K562 (cell line): ENCODE results near the gene TAF12. TPM values are rescaled to one million over a fixed set of nuclear protein-coding genes. Genes with fewer than 3 reads are reported as not detected.

Source experiments
- ATAC-seq: fragments of 200-7000 bp; cut with Tn5 transposase; 3 replicates; pipeline ENCODE4 v1.9.1; 2020; ENCODE audit warnings: moderate library complexity
- BruUV-seq: library from RNA; stranded (reverse); fragments of 400-500 nt; replicated peaks from 2 replicates; lab custom pipeline; 2021; lab: Mats Ljungman, UMichigan
- CTCF ChIA-PET: fragments of 300-600 bp; formaldehyde crosslinking; extraction: SDS; loops from one replicate; lab custom pipeline; 2021; ENCODE audit warnings: low intra/inter-chr PET ratio; lab: Yijun Ruan, JAX
- POLR2A ChIA-PET: fragments of 300-600, 350-650 bp; sonication (Branson Sonifier 250); formaldehyde crosslinking; extraction: SDS; loops from one replicate; lab custom pipeline; 2021; ENCODE audit warnings: antibody characterized with exemption, inconsistent platforms; lab: Yijun Ruan, JAX
- DNase-seq, 4 experiments: peaks; one replicate each; pipeline versions ENCODE4 v3.0.0 to v3.0.0-alpha.2; 2011 to 2018; ENCODE audit warnings: low spot score in 3 of 4, mixed read lengths in 3 of 4; ENCODE audit errors: extremely low read depth in 1 of 4
- FAIRE-seq: peaks from 2 replicates; lab custom pipeline; 2011; peaks lifted over from hg19 to GRCh38; lab: Jason Lieb, UNC
- H2AFZ ChIP-seq: 2 replicates; pipeline ENCODE4 v1.6.0; 2011; ENCODE audit warnings: low read depth, low read length, control low read depth, inconsistent platforms
- H3K27ac ChIP-seq: fragments of 200-600 bp; 3 replicates; pipeline ENCODE4 v1.8.0; 2011; ENCODE audit warnings: low read depth, mild to moderate bottlenecking, control low read depth, inconsistent platforms, low read length, moderate library complexity, mixed read lengths; ENCODE audit errors: extremely low read depth
- H3K27me3 ChIP-seq, 2 experiments: fragments of 300-600 bp in 1 of 2; 2 replicates in 1 of 2; 3 replicates in 1 of 2; pipeline versions ENCODE4 v1.6.0 to v1.8.0; 2011; ENCODE audit warnings: inconsistent platforms in 2 of 2, low read length in 2 of 2, mild to moderate bottlenecking in 1 of 2, mixed read lengths in 1 of 2, moderate library complexity in 1 of 2; ENCODE audit not compliant: control insufficient read depth in 2 of 2, insufficient read depth in 2 of 2
- H3K36me3 ChIP-seq: fragments of 300-600 bp; 3 replicates; pipeline ENCODE4 v1.8.0; 2011; ENCODE audit warnings: mild to moderate bottlenecking, low read length, inconsistent platforms; ENCODE audit not compliant: control insufficient read depth, insufficient read depth
- H3K4me1 ChIP-seq, 2 experiments: fragments of 200-600 bp in 1 of 2; replicated peaks in 1 of 2; 2 replicates in 1 of 2; 3 replicates in 1 of 2; pipeline versions ENCODE4 v1.5.1 to v1.8.0; 2011; ENCODE audit warnings: inconsistent platforms in 2 of 2, low read length in 2 of 2, mild to moderate bottlenecking in 1 of 2, mixed read lengths in 1 of 2, moderate library complexity in 1 of 2; ENCODE audit not compliant: control insufficient read depth in 2 of 2, insufficient read depth in 2 of 2
- H3K4me2 ChIP-seq: 2 replicates; pipeline ENCODE4 v1.6.1; 2011; ENCODE audit warnings: low read length, control low read depth, inconsistent platforms, mixed read lengths; ENCODE audit not compliant: insufficient read depth
- H3K4me3 ChIP-seq: fragments of 200-600 bp; sonication (generic), shearing (Covaris generic); 2 replicates; pipeline ENCODE4 v1.5.1; 2016; ENCODE audit warnings: control low read depth, inconsistent platforms
- H3K79me2 ChIP-seq: fragments of 200-600 bp; 3 replicates; pipeline ENCODE4 v1.8.0; 2011; ENCODE audit warnings: low read length, inconsistent platforms; ENCODE audit not compliant: control insufficient read depth, insufficient read depth
- H3K9ac ChIP-seq, 2 experiments: 2 replicates each; pipeline versions ENCODE4 v1.6.0 to v1.6.1; 2011; ENCODE audit warnings: low read depth in 2 of 2, low read length in 2 of 2, control low read depth in 1 of 2, inconsistent platforms in 1 of 2, mild to moderate bottlenecking in 1 of 2, mixed read lengths in 1 of 2; ENCODE audit not compliant: insufficient read depth in 1 of 2
- H3K9me1 ChIP-seq: one replicate; pipeline ENCODE4 v1.6.0; 2011; ENCODE audit warnings: inconsistent platforms, mild to moderate bottlenecking, low read length, moderate library complexity; ENCODE audit not compliant: control insufficient read depth, insufficient read depth
- H3K9me3 ChIP-seq: replicated peaks from 2 replicates; pipeline ENCODE4 v1.5.1; 2011; ENCODE audit warnings: low read depth, low read length, inconsistent platforms; ENCODE audit not compliant: control insufficient read depth, insufficient read depth
- H4K20me1 ChIP-seq: replicated peaks from 2 replicates; pipeline ENCODE4 v1.6.1; 2011; ENCODE audit warnings: low read length, inconsistent platforms, mixed read lengths; ENCODE audit not compliant: control insufficient read depth, insufficient read depth
- CCAR2 ChIP-seq: fragments of 200-400 bp; formaldehyde crosslinking; IDR thresholded peaks from 2 replicates; pipeline ENCODE4 v1.6.1; 2017; ENCODE audit warnings: mild to moderate bottlenecking, low read depth, low read length
- HNRNPUL1 ChIP-seq: fragments of 200-400 bp; formaldehyde crosslinking; IDR thresholded peaks from 2 replicates; pipeline ENCODE4 v1.6.1; 2017; ENCODE audit warnings: low read length
- NR2C2 ChIP-seq, 2 experiments: fragments of 200-800 bp in 1 of 2; sonication (Bioruptor generic) in 1 of 2; sonication (generic) in 1 of 2; formaldehyde crosslinking in 1 of 2; IDR thresholded peaks; 2 replicates each; pipeline versions ENCODE4 v1.6.1 to v1.8.0; 2016 to 2022; ENCODE audit warnings: mild to moderate bottlenecking in 1 of 2, missing compliant biosample characterization in 1 of 2, missing genetic modification characterization in 1 of 2, missing genetic modification reagents in 1 of 2
- POLR2B ChIP-seq: fragments of 450-650 bp; IDR thresholded peaks from 2 replicates; pipeline ENCODE4 v1.6.1; 2018; ENCODE audit warnings: low read depth; ENCODE audit not compliant: partially characterized antibody
- RBFOX2 ChIP-seq: fragments of 200-400 bp; formaldehyde crosslinking; IDR thresholded peaks from 2 replicates; pipeline ENCODE4 v1.6.1; 2017; ENCODE audit warnings: low read depth, mild to moderate bottlenecking, low read length, moderate library complexity
- RBM39 ChIP-seq: fragments of 200-400 bp; formaldehyde crosslinking; optimal IDR thresholded peaks from 2 replicates; pipeline ENCODE3; 2018; ENCODE audit warnings: low read depth, low read length
- SUPT5H ChIP-seq: fragments of 450-650 bp; IDR thresholded peaks from 2 replicates; pipeline ENCODE4 v1.6.1; 2016
- ZBED1 ChIP-seq: IDR thresholded peaks from 2 replicates; pipeline ENCODE4 v1.6.1; 2014
- ZNF253 ChIP-seq: fragments of 250-450 bp; sonication (Bioruptor Pico); conservative IDR thresholded peaks from 2 replicates; pipeline ENCODE4 v1.6.1; 2021; ENCODE audit warnings: mild to moderate bottlenecking
- WGBS: fragments of 100-300 bp; shearing (Covaris generic); methylation state at CpG from one replicate; pipeline ENCODE4 v1.1.6; 2016; ENCODE audit warnings: low coverage, mixed read lengths; ENCODE audit not compliant: insufficient coverage; ENCODE audit errors: missing lambda C conversion rate; 5-methylcytosine and 5-hydroxymethylcytosine counted together
- in situ Hi-C: fragments of 300-500 bp; cut with MboI; formaldehyde crosslinking; loops from 4 replicates; pipeline ENCODE4 v1.15.0; 2018; ENCODE audit warnings: inconsistent platforms, mixed read lengths
- intact Hi-C: fragments of 100-400 bp; cut with micrococcal nuclease; formaldehyde crosslinking; loops from 2 replicates; pipeline ENCODE4 v1.14.2; 2022
- polyA plus RNA-seq, 8 experiments: library from polyadenylated mRNA; depleted of rRNA in 4 of 8; stranded (reverse) in 5 of 8; unstranded in 3 of 8; fragments of >200 nt; fragmentation: Nextera tagmentation in 2 of 8; fragmentation: Illumina TruSeq in 1 of 8; extraction: Ambion mirVana in 2 of 8; extraction: Trizol in 1 of 8; gene quantifications; 2 replicates each; pipeline versions ENCODE4 v1.2.1 to v1.2.3, GENCODE V29; 2011 to 2014; ENCODE audit warnings: inconsistent platforms in 1 of 8, missing spikeins in 1 of 8
- total RNA-seq, 7 experiments: library from RNA; depleted of rRNA in 6 of 7; stranded (reverse); fragments of >200 nt in 6 of 7; fragmentation: Illumina TruSeq in 2 of 7; extraction: Trizol in 2 of 7; gene quantifications; 2 replicates each; pipeline versions ENCODE4 v1.2.1 to v1.2.3, GENCODE V29; 2011 to 2021; ENCODE audit warnings: low replicate concordance in 1 of 7
- TF ChIP-seq, protein P1 (sequence below), 2 experiments: IDR thresholded peaks; 2 replicates each; pipeline ENCODE4 v1.6.1; 2011; ENCODE audit warnings: borderline replicate concordance in 1 of 2, control low read depth in 1 of 2, low read depth in 1 of 2, low read length in 1 of 2, mild to moderate bottlenecking in 1 of 2, mixed read lengths in 1 of 2, moderate library complexity in 1 of 2; ENCODE audit not compliant: insufficient read depth in 1 of 2, insufficient read length in 1 of 2, poor library complexity in 1 of 2, severe bottlenecking in 1 of 2; ENCODE audit errors: extremely low read depth in 1 of 2

The TAF12 gene
- total and polyA plus RNA-seq, 9 of the 15 experiments (the other 6 are each of a cell fraction or from before 2014, with no cell fraction given): 31.6 to 89.0 (median 50.5) TPM

DNA sequence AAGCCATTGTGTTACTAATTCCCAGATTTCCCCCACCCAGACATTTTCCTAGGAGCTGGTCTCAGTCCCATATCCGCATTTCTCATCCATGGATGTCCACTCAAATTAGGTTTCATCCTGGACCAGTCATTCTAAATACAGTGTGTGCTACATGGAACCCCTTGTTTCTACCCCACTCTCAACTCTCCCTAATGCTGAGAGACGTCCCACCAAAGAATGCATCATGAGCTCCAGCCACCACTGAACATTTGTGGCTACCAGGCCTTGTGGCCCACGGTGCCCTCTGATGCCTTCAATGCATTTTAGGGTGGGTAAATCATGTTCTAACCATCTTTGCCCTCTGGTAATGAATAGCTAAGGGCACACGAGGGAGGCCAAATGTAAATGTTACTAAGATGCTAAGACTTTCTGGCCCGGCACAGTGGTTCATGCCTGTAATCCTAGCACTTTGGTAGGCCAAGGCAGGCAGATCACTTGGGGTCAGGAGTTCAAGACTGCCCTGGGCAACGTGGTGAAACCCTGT lies 64.1 kb downstream of the TAF12 start:
- ChIA-PET POLR2A (interaction anchor here (0.6 to 7.5 kb wide), 22 partner anchors 8 to 318 kb away, joined by 3 to 201 read pairs (median 7); partner anchors contain the start of genes PHACTR4, RCC1, RNU11 and TRNAU1AP), CTCF (no interaction called here)
- Histone ChIP-seq H2AFZ (no peak overlapping the region), H3K4me1 (peaks cover 18 to 24% of the 10 kb centered on the region in 2 experiments; a peak in 4 of 5 replicates), H3K36me3 (peaks cover 58% of the 10 kb centered on the region), H3K27ac (peak overlapping the region; percentile 77; the same call in 2 of the 3 replicates), H4K20me1 (peaks cover 33% of the 10 kb centered on the region), H3K9me3 (no peaks in the 10 kb centered on the region), H3K79me2 (peaks cover 42% of the 10 kb centered on the region), H3K9me1 (peaks cover 11% of the 10 kb centered on the region), H3K4me3 (peak overlapping the region; percentile 81; the same call in 1 of the 2 replicates), H3K9ac (peak overlapping the region; percentile 59 to 83; a peak in 2 of 4 replicates), H3K4me2 (peak overlapping the region; percentile 9; the same call in 1 of the 2 replicates)
- intact Hi-C loops (no loop called here), in situ Hi-C loops (no loop called here)
- no TSS peak for BruUV-seq
- FAIRE-seq (no peak), ATAC-seq (no peak)
- 0 out of 2 replicates have a peak, but pooled peaks have one; percentile 39 for TF ChIP-seq ZNF253
- TF ChIP-seq NR2C2 (CRISPR knock-in tag; IDR thresholded peaks at IDR 0.05): no peak
- TF ChIP-seq NR2C2 (tag; IDR thresholded peaks at IDR 0.05): no peak
- peak; percentile 16 for TF ChIP-seq POLR2B
- TF ChIP-seq, protein P1, sequence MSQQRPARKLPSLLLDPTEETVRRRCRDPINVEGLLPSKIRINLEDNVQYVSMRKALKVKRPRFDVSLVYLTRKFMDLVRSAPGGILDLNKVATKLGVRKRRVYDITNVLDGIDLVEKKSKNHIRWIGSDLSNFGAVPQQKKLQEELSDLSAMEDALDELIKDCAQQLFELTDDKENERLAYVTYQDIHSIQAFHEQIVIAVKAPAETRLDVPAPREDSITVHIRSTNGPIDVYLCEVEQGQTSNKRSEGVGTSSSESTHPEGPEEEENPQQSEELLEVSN (IDR thresholded peaks at IDR 0.05; ENCODE audit: borderline replicate concordance in 1 of 2, extremely low read depth in 1 of 2, insufficient read depth in 1 of 2, insufficient read length in 1 of 2, low read depth in 1 of 2, low read length in 1 of 2, poor library complexity in 1 of 2, severe bottlenecking in 1 of 2): no peak
- 0 out of 2 replicates have a peak, but pooled peaks have one; percentile 29 for TF ChIP-seq SUPT5H
- TF ChIP-seq RBM39: peak; percentile 28
- TF ChIP-seq RBFOX2: 0 out of 2 replicates have a peak, but pooled peaks have one; percentile 9
- TF ChIP-seq CCAR2: no peak
- peak; percentile 22; the same call in 1 of the 2 replicates for TF ChIP-seq ZBED1
- TF ChIP-seq HNRNPUL1: 0 out of 2 replicates have a peak, but pooled peaks have one; percentile 63
- TF ChIP-seq, all 486 proteins: peak for 7
- 59% methylated on average over 6 of the region's 6 CpGs for WGBS
- peak in 2 of 4 experiments; percentile 11 to 15 for DNase-seq
- no peaks in the 10 kb centered on the region for H3K27me3 ChIP-seq
